ENCODE data around the gene ZFYVE28. TPM values are rescaled to one million over a fixed set of nuclear protein-coding genes. Genes with fewer than 3 reads are reported as not detected.

Gene ZFYVE28
- total and polyA plus RNA-seq, 7 donors, result 1.7 to 7.7 (median 3.4) TPM

- Histone ChIP-seq H3K4me1 (peaks cover 33% of the 10 kb centered on the region), H3K27ac (peak overlapping the region; percentile 71), H3K36me3 (ENCODE audit: insufficient read depth in 1 of 2, low read depth in 1 of 2) (no peaks in the 10 kb centered on the region), H3K9me3 (no peaks in the 10 kb centered on the region), H3K27me3 (ENCODE audit: insufficient read depth in 3 of 3, low read length in 2 of 3) (no peaks in the 10 kb centered on the region), H3K4me3 (peak overlapping the region; percentile 44)
- WGBS, 3 donors, result 58 to 68% (median 62%) methylated on average over 5 of the region's 5 CpGs
- no peak for ATAC-seq
- TF ChIP-seq CTCF (IDR thresholded peaks at IDR 0.05), result no peak
- intact Hi-C loops (cut with DNase I), result no loop called here
- no peak for DNase-seq
Measured at GRCh38 chr4:2412534-2412884, 5.9 kb downstream of the ZFYVE28 start.

DNA sequence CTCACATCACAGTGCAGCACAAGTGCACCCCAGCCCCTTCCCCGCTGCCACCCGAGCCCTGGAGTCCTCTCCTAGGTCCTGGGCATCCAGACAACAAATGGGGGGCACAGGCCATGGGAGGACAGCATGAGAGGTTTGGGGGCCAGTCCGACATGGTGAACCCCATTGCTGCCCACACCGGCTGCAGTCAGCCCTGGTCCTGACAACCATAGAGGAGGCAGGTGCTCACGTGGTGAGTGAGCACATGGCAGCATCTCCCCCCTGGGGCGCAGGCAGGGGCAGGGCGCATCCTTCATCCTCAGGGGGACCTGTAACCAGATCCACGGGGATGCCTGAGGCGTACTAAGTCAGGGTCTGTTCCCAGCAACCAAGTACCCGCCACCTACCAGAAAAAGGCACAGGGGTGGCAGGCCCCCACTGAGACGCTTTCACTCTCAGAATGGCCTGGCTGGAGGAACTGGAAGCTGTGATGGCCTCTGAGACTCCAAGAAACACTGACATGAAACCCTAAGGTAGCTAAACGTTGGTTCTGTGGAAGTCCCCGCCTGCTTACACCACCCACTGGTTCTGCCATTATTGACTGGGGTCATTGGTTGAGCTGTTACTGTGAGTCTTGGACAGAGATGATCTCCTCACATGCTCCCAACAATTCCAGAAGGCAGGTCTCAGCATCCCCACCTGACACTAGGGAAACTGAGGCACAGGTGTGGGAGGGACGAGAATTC, 6.5 kb downstream of the ZFYVE28 start:
- intact Hi-C loops (cut with DNase I), result no loop called here
- no peak for TF ChIP-seq CTCF (IDR thresholded peaks at IDR 0.05)
- Histone ChIP-seq H3K27ac (peak overlapping the region; percentile 71), H3K4me3 (no peak overlapping the region), H3K4me1 (peaks cover 32% of the 10 kb centered on the region), H3K9me3 (no peaks in the 10 kb centered on the region), H3K36me3 (ENCODE audit: insufficient read depth in 1 of 2, low read depth in 1 of 2) (no peaks in the 10 kb centered on the region), H3K27me3 (ENCODE audit: insufficient read depth in 3 of 3, low read length in 2 of 3) (no peaks in the 10 kb centered on the region)
- no peak for DNase-seq
- no peak for ATAC-seq
- 87 to 92% (median 91%) methylated on average over 14 of the region's 14 CpGs for WGBS, 3 donors

GRCh38 chr4:2409381-2409783, 9.1 kb downstream of the ZFYVE28 start:
- Histone ChIP-seq H3K9me3 (no peaks in the 10 kb centered on the region), H3K27ac (no peak overlapping the region), H3K36me3 (ENCODE audit: insufficient read depth in 1 of 2, low read depth in 1 of 2) (no peaks in the 10 kb centered on the region), H3K4me3 (no peak overlapping the region), H3K27me3 (ENCODE audit: insufficient read depth in 3 of 3, low read length in 2 of 3) (no peaks in the 10 kb centered on the region), H3K4me1 (peaks cover 20% of the 10 kb centered on the region)
- TF ChIP-seq CTCF (IDR thresholded peaks at IDR 0.05), result no peak
- 84 to 91% (median 88%) methylated on average over 14 of the region's 14 CpGs for WGBS, 3 donors
- no peak for ATAC-seq
- intact Hi-C loops (cut with DNase I), result no loop called here
- no peak for DNase-seq

- H3K4me3 ChIP-seq, result no peak overlapping the region
- intact Hi-C loops (cut with DNase I), result no loop called here
- no peaks in the 10 kb centered on the region for H3K27me3 ChIP-seq (ENCODE audit: insufficient read depth in 3 of 3, low read length in 2 of 3)
- peaks cover 16% of the 10 kb centered on the region for H3K4me1 ChIP-seq
- TF ChIP-seq CTCF (IDR thresholded peaks at IDR 0.05), result no peak
- DNase-seq (no peak), ATAC-seq (no peak)
- H3K27ac ChIP-seq, result no peak overlapping the region
- no peaks in the 10 kb centered on the region for H3K9me3 ChIP-seq
- 84 to 89% (median 88%) methylated on average over 10 of the region's 10 CpGs for WGBS, 3 donors
- H3K36me3 ChIP-seq (ENCODE audit: insufficient read depth in 1 of 2, low read depth in 1 of 2), result no peaks in the 10 kb centered on the region
Measured at GRCh38 chr4:2408976-2409375, 9.5 kb downstream of the ZFYVE28 start.

Measured in psoas muscle (tissue), 8 donors.